HFF-Myc (cell line): ENCODE results near the gene FRMD4B.
"Not testable (repeated sequence)": the region's sequence is repeated elsewhere in the genome, so short reads cannot be mapped to it uniquely, and the experiment has no call there.

Experiments
- DNase-seq: peaks from one replicate; pipeline ENCODE4 v3.0.0-alpha.2; 2011; ENCODE audit warnings: low read depth; ENCODE audit errors: extremely low read depth
- H3K4me3 ChIP-seq: replicated peaks from 2 replicates; pipeline ENCODE4 v1.5.1; 2011; ENCODE audit warnings: low read depth, mild to moderate bottlenecking, control low read depth, low read length
- TF ChIP-seq, protein P1 (sequence below): IDR thresholded peaks from 2 replicates; pipeline ENCODE4 v1.5.1; 2012; ENCODE audit warnings: mild to moderate bottlenecking, low read depth, low read length, control low read depth; ENCODE audit errors: missing control alignments

Gene FRMD4B

DNA sequence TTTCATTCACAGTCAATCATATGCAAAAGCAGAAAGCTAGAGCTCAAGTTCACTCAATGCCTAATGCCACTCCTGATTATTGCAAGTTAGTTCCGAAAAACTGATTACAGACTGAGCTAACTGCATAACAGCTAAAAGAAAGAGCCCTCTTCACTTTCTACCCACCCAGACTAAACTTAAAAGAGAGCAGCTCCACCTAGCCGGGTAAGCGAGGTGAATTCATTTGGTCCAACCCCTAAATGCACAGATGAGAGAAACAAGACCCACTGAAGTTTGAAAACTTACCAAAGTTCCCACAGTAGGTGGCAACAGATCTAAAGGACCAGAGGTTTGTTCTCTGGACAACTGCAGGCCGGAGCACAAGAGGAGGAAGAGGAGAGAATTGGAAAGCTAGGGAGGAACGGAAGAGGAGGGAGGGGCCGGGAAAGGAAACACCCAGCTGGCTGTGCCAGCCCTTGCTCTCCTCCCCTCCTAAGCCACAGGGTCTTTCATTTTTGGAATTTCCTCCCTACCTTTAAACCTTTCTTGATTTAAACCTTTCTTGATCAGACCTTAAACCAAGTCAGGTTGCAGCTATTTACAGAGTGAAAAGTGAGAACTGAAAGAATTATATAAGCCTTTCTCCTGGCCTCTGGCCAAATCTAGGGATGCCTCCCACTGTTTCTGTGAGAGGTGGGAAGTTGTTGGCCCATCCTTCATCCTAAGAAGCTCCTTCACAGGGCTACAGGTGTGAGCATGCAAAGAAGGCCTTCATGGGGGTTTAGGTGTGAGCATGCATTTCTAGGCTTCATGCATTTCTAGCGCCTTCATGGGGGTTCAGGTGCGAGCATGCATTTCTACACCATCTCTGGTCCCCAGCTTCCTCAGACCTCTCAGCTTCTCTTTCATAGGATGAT, 148.8 kb downstream of the FRMD4B start:
- DNase-seq = no peak

GRCh38 chr3:69235882-69236281, 150.0 kb downstream of the FRMD4B start:
- no peak overlapping the region for H3K4me3 ChIP-seq
- DNase-seq = no peak
- TF ChIP-seq, protein P1, sequence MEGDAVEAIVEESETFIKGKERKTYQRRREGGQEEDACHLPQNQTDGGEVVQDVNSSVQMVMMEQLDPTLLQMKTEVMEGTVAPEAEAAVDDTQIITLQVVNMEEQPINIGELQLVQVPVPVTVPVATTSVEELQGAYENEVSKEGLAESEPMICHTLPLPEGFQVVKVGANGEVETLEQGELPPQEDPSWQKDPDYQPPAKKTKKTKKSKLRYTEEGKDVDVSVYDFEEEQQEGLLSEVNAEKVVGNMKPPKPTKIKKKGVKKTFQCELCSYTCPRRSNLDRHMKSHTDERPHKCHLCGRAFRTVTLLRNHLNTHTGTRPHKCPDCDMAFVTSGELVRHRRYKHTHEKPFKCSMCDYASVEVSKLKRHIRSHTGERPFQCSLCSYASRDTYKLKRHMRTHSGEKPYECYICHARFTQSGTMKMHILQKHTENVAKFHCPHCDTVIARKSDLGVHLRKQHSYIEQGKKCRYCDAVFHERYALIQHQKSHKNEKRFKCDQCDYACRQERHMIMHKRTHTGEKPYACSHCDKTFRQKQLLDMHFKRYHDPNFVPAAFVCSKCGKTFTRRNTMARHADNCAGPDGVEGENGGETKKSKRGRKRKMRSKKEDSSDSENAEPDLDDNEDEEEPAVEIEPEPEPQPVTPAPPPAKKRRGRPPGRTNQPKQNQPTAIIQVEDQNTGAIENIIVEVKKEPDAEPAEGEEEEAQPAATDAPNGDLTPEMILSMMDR = no peak

More for the DNA sequence above, 148.8 kb downstream of the FRMD4B start:
- TF ChIP-seq, protein P1 = no peak
- H3K4me3 ChIP-seq = no peak overlapping the region

DNA sequence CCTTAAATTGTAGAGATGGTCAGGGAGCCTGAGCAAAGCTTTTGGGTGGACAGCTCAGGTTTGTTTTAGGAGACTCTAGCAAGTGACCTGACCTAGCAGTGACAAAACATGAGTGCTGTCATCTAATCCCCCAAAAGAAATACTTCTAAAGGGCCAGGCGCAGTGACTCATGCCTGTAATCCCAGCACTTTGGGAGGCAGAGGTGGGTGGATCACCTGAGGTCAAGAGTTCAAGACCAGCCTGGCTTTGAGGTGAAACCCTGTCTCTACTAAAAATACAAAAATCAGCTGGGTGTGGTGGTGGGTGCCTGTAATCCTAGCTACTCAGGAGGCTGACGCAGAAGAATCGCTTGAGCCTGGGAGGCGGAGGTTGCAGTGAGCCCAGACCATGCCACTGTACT, 150.7 kb downstream of the FRMD4B start:
- not testable (repeated sequence) for H3K4me3 ChIP-seq, DNase-seq

DNA sequence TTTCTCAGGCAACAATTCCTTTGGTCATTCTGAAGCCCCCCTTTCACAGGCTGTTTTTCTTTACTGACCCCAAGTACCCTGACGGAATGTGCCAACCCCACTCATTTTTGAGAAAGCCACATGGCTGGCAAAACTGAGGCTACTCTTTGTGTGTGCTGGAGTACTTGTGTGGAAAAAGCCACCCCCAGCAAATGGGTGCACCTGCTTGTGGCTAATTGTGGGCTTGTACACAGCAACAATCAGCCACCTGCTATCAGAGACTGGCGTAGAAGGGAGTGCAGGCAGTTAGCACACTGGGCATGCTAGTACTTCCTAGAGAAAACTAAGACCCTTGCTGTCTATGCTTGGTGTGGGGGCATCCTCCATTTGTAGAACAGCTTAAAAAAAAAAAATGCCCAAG, 153.4 kb downstream of the FRMD4B start:
- TF ChIP-seq, protein P1 = no peak
- DNase-seq = no peak
- no peak overlapping the region for H3K4me3 ChIP-seq

- TF ChIP-seq, protein P1 = no peak
- no peak for DNase-seq
- no peak overlapping the region for H3K4me3 ChIP-seq
Observed at GRCh38 chr3:69231929-69232440, 153.9 kb downstream of the FRMD4B start.

DNA sequence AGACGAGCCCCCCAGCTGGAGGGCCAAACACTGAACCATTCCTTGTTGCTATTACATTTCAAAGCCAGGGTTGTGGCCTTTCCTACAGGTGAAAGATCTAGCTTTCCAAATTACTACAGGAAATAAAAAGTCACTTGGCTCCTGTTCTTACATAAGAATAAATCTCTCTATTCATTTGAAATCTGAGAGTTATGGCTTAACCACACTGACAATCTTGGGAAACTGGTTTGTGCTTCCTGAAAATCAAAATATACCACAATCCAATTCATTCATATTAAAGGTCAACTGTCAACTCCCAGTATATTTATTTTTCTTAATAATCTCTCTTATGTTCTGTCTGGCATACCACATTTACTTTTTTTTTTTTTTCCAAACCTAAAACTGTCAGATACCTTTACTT, 159.8 kb downstream of the FRMD4B start:
- TF ChIP-seq, protein P1 = no peak
- no peak overlapping the region for H3K4me3 ChIP-seq
- DNase-seq = no peak

GRCh38 chr3:69219101-69219708, 166.7 kb downstream of the FRMD4B start:
- DNase-seq = no peak
- H3K4me3 ChIP-seq = no peak overlapping the region
- TF ChIP-seq, protein P1 = no peak
